Raji (cell line): ENCODE results near the gene MYOM3.

Experiments used
- POLR2A ChIP-seq: IDR thresholded peaks from 2 replicates; pipeline ENCODE4 v1.6.1; 2011; ENCODE audit warnings: low read depth, low read length, control low read depth; ENCODE audit not compliant: insufficient read depth

MYOM3 gene

DNA sequence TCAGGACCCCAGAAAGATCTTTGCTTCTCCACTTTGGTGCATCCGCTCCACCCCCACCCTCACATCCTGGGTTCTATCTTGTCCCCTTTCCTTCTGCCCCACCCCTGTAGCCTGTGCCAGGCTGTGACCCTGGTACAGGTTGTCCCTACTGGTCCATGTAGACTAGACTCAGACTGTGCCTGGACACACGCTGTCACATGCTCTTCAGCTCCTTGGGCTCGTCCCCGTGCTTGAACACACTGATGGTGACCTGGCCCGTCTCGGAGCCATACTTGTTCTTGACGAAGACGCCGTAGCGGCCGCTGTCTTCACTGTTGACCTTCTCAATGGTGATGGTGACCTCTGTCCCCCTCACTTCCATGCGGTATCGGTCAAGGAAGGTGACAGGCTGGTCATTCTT lies 54.8 kb downstream of the MYOM3 start:
- TF ChIP-seq POLR2A = no peak

DNA sequence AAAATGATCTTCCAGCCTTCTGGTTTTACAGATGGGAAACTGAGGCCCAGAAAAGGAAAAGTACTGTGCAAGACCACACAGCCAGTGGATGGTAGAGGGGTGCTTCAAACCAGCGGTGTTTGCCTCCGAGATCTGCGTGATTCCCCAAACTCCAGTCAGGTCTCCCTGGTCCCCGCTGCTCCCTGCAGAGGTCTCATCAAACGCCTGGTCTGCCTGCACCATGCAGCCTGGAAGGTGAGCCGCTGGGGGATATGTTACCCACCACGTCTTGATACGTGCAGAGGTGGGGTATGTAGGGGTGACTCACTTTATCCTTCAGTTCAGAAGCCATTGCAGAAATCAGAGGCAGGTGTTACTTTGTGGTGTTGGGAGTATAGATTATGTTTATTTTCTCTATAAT lies 56.3 kb downstream of the MYOM3 start:
- no peak for TF ChIP-seq POLR2A

DNA sequence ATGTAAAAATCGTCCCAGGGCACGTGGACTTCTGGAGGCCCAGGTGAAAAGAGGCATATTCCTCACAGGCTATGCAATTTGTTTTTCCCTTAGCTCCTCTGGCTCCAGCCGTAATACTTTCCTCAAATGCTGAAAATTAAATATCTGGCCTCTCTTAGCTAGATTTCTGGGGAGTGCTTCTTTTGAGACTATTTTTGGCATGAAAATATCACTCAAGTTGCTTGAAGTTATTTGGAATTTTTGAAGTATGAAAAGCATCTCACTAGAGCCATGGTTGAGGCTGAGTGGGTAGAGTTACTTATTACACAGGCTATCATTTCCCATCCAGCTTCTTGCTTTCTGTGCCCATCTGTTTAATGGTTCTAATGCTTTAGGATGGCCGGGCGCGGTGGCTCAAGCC lies 59.7 kb downstream of the MYOM3 start:
- no peak for TF ChIP-seq POLR2A

DNA sequence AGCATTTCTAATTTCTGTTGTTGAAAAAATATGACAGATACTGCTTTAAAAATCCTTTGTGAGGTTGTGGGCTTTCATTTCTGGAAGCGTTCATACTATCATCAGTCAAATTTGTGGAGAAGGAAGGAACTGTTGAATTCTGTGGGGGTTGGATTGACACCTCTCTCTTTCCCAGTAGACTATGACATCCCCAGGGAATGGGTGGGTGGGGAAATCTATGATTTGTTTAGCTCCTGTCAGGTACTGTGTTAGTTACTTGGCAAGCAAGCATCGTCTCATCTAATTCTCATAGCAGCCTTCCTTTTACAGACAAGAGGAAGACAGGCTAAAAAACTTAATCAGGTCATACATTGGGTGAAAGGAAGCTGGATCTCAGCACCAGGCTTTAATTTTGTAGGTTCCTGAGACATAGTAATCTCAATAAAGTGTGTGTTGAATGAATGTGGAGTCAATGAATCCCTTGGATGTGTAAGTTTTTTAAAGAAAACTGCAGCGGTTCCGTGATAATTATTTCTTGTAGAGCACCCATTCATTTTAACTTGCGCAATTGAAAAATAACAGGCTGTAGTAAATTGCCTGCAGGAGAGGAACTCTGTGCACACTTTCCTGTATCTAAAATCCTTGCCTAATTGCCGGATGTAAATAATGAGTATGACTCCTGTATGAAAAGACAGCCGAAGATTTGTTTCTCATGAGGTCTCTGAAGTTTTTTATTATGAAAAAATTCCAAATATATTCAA lies 60.6 kb downstream of the MYOM3 start:
- no peak for TF ChIP-seq POLR2A

DNA sequence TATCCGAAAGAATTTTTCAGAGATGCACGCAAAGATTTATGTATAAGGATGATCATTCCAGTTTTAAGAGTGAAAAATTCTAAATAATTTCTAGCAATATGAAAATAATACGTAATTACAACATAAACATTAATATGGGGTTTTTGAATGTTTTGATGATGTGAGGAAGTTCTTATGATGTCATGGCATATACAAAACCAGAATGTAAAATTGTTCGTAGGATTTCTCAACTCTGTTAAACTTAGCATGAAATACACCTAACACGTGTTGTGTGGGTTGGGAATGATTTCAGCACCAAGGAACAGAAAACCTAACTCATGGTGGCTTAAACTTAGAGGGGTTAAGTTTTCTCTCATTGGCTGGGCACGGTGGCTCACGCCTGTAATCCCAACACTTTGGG lies 62.2 kb downstream of the MYOM3 start:
- TF ChIP-seq POLR2A = no peak

DNA sequence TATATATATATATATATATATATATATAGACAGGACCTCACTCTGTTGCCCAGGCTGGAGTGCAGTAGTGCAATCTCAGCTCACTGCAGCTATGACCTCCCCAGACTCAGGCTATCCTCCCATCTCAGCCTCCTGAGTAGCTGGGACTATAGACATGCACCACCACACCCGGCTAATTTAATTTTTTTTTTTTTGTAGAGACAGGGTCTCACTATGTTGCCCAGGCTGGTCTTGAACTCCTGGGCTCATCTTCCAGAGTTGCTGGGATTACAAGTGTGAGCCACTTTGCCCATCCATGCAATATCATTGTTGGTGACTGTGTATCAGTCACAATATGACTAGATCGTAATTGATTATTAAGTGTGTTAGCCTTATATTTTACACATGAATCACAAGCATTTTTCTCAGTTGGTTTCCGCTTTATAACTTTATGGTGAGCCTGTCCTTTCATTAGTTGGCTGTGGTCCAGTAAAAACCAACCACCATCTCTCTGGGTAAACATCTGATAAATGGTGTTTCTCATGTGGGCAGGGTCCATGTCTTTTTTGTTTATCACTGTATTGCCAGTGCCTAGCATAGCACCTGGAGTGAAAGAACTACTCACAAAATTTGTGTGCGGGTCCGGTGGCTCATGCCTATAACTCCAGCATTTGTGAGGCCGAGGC lies 63.6 kb downstream of the MYOM3 start:
- TF ChIP-seq POLR2A = no peak

DNA sequence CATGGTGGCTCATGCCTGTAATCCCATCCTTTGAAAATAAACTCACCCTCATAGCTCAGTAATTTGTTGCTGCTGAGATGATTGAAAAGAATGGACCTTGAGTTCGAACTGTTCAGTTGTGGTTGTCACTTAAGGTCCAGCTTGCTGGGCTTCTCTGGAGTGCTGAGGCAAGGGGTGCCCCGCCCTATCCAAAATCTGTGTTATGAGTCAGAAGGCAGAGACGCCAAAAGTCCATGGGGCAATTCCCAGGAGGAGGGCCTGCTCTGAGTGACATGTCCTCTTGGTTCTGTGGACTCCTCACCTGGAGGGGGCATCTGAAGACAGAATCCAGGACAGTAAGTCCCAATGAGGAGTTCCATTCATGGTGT lies 64.8 kb downstream of the MYOM3 start:
- no peak for TF ChIP-seq POLR2A

DNA sequence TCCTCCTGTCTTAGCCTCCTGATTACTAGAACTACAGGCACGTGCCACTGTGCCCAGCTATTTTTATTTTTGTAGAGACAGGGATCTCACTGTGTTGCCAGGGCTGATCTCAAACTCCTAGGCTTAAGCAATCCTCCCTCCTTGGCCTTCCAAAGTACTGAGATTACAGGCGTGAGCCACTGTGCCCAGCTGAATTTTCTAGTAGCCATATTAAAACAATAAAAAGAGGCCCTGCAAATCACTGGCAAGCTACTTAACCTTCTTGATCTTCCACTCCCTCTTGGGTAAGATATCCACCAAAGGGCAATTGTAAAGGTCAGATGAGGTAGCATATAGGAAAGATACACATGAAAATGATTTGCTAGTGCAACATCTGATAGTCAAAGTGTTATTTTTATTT lies 66.2 kb downstream of the MYOM3 start:
- no peak for TF ChIP-seq POLR2A

DNA sequence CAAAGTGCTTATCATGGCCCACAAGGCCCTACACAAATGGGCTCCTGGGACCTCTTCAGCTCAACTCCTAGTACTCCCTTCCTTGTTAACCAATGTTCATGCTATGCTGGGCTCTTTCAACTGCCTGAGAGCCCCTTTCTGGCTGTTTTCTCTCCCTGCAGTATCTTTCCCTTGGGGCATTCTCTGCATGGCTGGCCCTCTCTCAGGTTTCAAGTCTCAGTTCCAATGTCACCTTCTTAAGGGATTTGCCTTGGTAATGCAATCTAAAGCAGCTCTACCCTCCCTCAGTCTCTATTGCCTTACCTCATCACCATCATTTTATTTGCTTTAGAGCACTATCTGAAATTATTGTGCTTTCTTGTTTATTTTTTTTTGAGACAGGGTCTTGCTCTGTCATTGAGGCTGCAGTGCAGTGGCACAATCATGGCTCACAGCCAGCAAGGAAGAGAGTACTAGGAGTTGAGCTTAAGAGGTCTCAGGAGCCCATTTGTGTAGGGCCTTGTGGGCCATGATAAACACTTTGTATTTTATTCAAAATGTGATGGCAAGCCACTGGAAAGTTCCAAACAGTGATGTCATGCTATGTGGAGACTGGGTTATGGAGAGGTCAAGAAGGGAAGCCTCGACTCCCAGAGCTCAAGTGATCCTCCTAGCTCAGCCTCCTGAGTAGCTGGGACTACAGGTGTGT lies 68.4 kb downstream of the MYOM3 start:
- TF ChIP-seq POLR2A = no peak

DNA sequence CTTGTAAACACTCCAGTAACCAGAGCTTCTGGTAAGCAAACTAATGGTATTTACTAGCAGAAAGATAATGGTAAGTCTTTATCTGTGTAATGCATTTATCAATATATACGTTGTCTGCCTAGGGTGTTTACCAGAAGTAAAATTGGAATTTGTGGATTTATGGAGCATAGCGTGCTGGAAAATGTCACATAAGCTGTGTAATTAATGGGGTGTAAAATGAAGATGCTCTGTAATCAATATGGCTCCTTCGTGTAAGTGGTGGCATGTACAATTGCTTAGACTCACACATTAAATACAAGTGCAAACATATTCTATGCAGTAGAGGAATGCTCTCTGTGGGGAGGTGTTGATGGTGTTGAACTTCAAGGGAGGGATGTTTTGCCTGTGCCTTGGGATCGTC lies 69.6 kb downstream of the MYOM3 start:
- TF ChIP-seq POLR2A = no peak

DNA sequence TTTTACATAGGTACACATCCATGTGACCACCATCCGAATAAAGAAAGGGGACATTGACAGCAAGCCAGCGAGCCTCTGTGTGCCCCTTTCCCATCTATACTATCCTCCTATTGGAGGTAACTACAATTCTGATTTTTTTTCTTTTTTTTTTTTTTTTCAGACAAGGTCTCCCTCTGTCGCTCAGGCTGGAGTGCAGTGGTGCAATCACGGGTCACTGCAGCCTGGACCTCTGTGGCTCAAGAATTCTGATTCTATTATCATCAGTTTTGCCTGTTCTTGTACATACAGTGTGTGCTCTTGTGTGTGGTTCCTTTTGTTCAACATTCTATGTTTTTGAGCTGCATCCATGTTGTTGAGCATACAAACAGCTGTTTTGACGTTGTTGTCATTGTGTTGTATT lies 75.8 kb downstream of the MYOM3 start:
- TF ChIP-seq POLR2A = no peak

DNA sequence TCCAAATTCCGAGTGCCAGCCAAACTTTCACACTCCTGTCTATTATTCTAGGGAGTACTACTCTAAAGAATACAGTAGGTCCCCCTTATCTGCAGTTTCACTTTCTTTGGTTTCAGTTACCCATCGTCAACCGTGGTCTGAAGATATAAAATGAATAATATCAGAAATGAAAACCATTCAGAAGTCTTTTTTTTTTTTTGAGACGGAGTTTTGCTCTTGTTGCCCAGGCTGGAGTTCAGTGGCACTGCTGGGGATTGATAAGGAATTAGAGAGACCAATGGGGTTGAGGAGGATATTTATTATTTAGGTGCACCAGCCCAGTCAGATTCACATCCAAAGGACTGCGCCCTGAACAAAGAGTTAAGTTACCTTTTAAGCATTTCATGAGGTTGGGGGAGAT lies 79.0 kb downstream of the MYOM3 start:
- no peak for TF ChIP-seq POLR2A

DNA sequence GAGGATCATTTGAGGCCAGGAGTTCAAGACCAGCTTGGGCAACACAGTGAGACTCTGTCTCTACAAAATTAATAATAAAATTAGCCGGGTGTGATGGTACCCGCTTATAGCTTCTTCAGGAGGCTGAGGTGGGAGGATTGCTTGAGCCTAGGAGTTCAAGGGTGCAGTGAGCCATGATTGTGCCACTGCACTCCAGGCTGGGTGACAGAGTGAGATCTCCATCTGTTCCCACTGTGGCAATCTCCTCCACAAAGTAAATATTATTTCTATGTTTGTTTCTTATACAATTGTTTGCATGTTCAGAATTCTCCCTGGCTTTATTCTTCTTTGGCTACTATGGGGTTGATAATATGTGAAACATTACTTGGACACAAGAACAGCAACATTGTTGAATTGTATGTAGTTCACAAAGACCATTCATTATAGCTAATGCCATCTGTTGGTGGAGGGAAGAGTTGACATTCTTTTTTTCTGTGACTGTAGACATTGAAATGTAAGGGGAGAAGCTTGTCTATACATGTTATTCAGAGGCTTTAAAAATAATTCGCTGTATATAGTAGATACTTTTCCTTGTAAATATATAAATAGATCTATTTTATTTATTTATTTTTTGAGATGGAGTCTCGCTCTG lies 84.0 kb downstream of the MYOM3 start:
- no peak for TF ChIP-seq POLR2A

DNA sequence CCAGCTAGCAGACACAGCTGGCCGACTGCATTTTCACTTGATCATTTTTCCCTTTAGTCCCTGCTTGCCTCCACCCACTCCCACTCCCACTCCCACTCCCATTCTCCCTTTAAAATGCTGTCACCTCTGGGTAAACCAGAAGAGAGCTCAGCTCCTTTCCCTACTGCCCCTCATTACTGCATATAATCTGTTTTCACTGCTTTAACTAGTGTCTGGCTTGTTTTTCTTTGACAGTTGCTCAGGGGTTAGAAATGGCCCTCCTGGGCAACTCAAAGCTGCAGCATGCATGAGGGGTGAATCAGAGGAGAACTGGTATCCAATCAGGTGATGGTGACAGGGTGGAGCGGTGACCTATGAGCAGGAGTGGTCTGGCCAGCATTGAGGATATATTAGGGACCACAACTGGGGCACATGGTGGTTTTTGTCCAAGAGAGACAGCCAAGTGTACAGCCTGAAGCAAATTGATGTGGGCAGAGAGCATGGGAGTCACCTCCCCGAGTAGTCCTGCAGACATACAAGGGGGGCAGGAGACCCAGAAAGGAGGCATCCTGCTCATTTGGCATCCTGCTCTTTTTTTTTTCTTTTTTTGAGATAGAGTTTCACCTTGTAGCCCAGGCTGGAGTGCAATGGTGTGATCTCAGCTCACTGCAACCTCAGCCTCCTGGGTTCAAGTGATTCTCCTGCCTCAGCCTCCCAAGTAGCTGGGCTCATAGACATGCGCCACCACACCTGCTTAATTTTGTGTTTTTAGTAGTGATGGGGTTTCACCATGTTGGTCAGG lies 89.2 kb downstream of the MYOM3 start:
- TF ChIP-seq POLR2A = no peak
